DND-41 (cell line): ENCODE data around the gene UBE3C.

ENCODE experiments used
- CTCF ChIP-seq: IDR thresholded peaks from 2 replicates; pipeline ENCODE4 v1.5.1; 2012; ENCODE audit warnings: borderline replicate concordance, low read length, moderate library complexity, mild to moderate bottlenecking; ENCODE audit not compliant: poor library complexity, severe bottlenecking; ENCODE audit errors: extremely low read depth
- EZH2 ChIP-seq: IDR thresholded peaks from 3 replicates; pipeline ENCODE4 v1.6.1; 2012; ENCODE audit warnings: borderline replicate concordance, low read depth, mild to moderate bottlenecking, moderate library complexity, low read length, inconsistent platforms; ENCODE audit not compliant: severe bottlenecking

GRCh38 chr7:157126921-157127320 lies 11.8 kb upstream of the UBE3C start:
- TF ChIP-seq CTCF (no peak), EZH2 (no peak)
